ENCODE results near the gene IFT20. TPM values are rescaled to one million over a fixed set of nuclear protein-coding genes. Genes with fewer than 3 reads are reported as not detected.

Gene IFT20
- total and polyA plus RNA-seq, 10 of the 15 experiments (the other 5 are each of a cell fraction or from before 2014, with no cell fraction given): 9.4 to 38.2 (median 19.1) TPM

- TF ChIP-seq ZNF592 (IDR thresholded peaks at IDR 0.05) (no peak), NR2F1 (conservative IDR thresholded peaks at IDR 0.05) (no peak)
Measured at GRCh38 chr17:28327709-28328108, 7.6 kb downstream of the IFT20 start (continued).

GRCh38 chr17:28327031-28327607, 8.2 kb downstream of the IFT20 start:
- peak; percentile 80 for FAIRE-seq
- no peaks in the 10 kb centered on the region for H3K9me3 ChIP-seq (replicated peaks; ENCODE audit: control insufficient read depth, insufficient read depth, low read length)
- peak overlapping the region; percentile 54 for H3K27ac ChIP-seq (ENCODE audit: control insufficient read depth, insufficient read depth)
- H3K27me3 ChIP-seq (replicated peaks in 1 of 2; ENCODE audit: control insufficient read depth in 2 of 2, insufficient read depth in 2 of 2, low read length in 1 of 2): no peaks in the 10 kb centered on the region
- POLR2A ChIA-PET: interaction anchor here (0.7 to 0.9 kb wide), 2 partner anchors 68 to 351 kb away, joined by 3 read pairs; no protein-coding TSS in a partner anchor
- H3K36me3 ChIP-seq (ENCODE audit: control insufficient read depth in 2 of 2, insufficient read depth in 2 of 2, low read length in 1 of 2): peaks cover 11 to 15% of the 10 kb centered on the region in 2 experiments
- no peaks in the 10 kb centered on the region for H4K20me1 ChIP-seq (ENCODE audit: control insufficient read depth, insufficient read depth)
- peak; percentile 92 for ATAC-seq
- in situ Hi-C loops (cut with MboI): no loop called here
- intact Hi-C loops (cut with micrococcal nuclease; ENCODE audit: unreplicated experiment): no loop called here
- no peak overlapping the region for H2AFZ ChIP-seq (ENCODE audit: control insufficient read depth, low read depth, low read length)
- H3K4me2 ChIP-seq (ENCODE audit: control insufficient read depth, insufficient read depth): no peak overlapping the region
- peak; percentile 34 for DNase-seq (ENCODE audit: low read depth, low spot score)
- CTCF ChIA-PET: interaction anchor here (1.9 kb wide), 1 partner anchor 8 kb away, joined by 5 read pairs; the partner anchor contains the start of genes IFT20 and TNFAIP1
- no peak overlapping the region for H3K4me3 ChIP-seq
- no peak overlapping the region for H3K9ac ChIP-seq (ENCODE audit: control insufficient read depth, insufficient read depth, low read length)
- BruUV-seq (replicated peaks): no TSS peak
- H3K4me1 ChIP-seq (ENCODE audit: control insufficient read depth, insufficient read depth, low read length): peaks cover 6% of the 10 kb centered on the region; the same call in 1 of the 2 replicates
- H3K79me2 ChIP-seq (ENCODE audit: control insufficient read depth, insufficient read depth, low read length): peaks cover 28% of the 10 kb centered on the region
- SMC1A ChIA-PET (ENCODE audit: uncharacterized antibody, unreplicated experiment): no interaction called here
- RAD21 ChIA-PET (ENCODE audit: unreplicated experiment): no interaction called here
- WGBS (ENCODE audit: insufficient coverage, insufficient replicate concordance, low lambda C conversion rate, missing lambda C conversion rate): 41% methylated on average over 9 of the region's 9 CpGs
- TF ChIP-seq IRF4 (IDR thresholded peaks at IDR 0.05; ENCODE audit: low read depth, low read length): peak; percentile 86
- TF ChIP-seq SPI1 (IDR thresholded peaks at IDR 0.05; ENCODE audit: borderline replicate concordance, insufficient read depth, low read depth, low read length): peak; percentile 88
- peak; percentile 62 to 70; a peak in 2 of 4 replicates for TF ChIP-seq EP300 (IDR thresholded peaks at IDR 0.05; ENCODE audit: borderline replicate concordance in 1 of 2, control insufficient read depth in 1 of 2, low read depth in 2 of 2, low read length in 2 of 2)
- TF ChIP-seq ATF2 (IDR thresholded peaks at IDR 0.05; ENCODE audit: low read length): peak; percentile 48; the same call in 1 of the 2 replicates
- 0 out of 2 replicates have a peak, but pooled peaks have one; percentile 30 for TF ChIP-seq EED (IDR thresholded peaks at IDR 0.05; ENCODE audit: low read depth)
- no peak for TF ChIP-seq MEF2A (IDR thresholded peaks at IDR 0.05; ENCODE audit: insufficient read depth, low read depth, low read length)
- TF ChIP-seq ZNF687 (IDR thresholded peaks at IDR 0.05): 0 out of 2 replicates have a peak, but pooled peaks have one; percentile 24
- TF ChIP-seq NR2F1 (conservative IDR thresholded peaks at IDR 0.05): no peak
- 0 out of 2 replicates have a peak, but pooled peaks have one; percentile 31 for TF ChIP-seq NFIC (IDR thresholded peaks at IDR 0.05; ENCODE audit: low read depth, low read length)
- 0 out of 2 replicates have a peak, but pooled peaks have one; percentile 27 for TF ChIP-seq TCF12 (IDR thresholded peaks at IDR 0.05; ENCODE audit: low read depth, low read length)
